CD14-positive monocyte (primary cell): ENCODE data around the gene FAF1. TPM values are rescaled to one million over a fixed set of nuclear protein-coding genes. Genes with fewer than 3 reads are reported as not detected.

Experiments
- DNase-seq, 3 donors: peaks; one replicate each; pipeline ENCODE4 v3.0.0-alpha.2; 2011 to 2022
- H2AFZ ChIP-seq: 2 replicates; pipeline ENCODE4 v1.6.0; 2012; ENCODE audit warnings: mild to moderate bottlenecking, low read depth, low read length, inconsistent platforms; ENCODE audit not compliant: insufficient read depth, poor library complexity, severe bottlenecking
- H3K27ac ChIP-seq, 2 donors: 1 replicate in 1 of 2; 2 replicates in 1 of 2; pipeline ENCODE4 v1.5.1; 2012 to 2013; ENCODE audit warnings: low read length in 2 of 2, control low read depth in 1 of 2, inconsistent platforms in 1 of 2, low read depth in 1 of 2, mild to moderate bottlenecking in 1 of 2
- H3K27me3 ChIP-seq, 2 donors: one replicate each; pipeline versions ENCODE4 v1.6.0 to v1.6.1; 2011 to 2013; ENCODE audit warnings: low read length in 2 of 2; ENCODE audit not compliant: control insufficient read depth in 2 of 2, insufficient read depth in 2 of 2
- H3K36me3 ChIP-seq, 2 donors: replicated peaks in 1 of 2; 1 replicate in 1 of 2; 2 replicates in 1 of 2; pipeline versions ENCODE4 v1.5.1 to v1.6.1; 2012 to 2013; ENCODE audit warnings: low read length in 2 of 2, control low read depth in 1 of 2, inconsistent platforms in 1 of 2, mild to moderate bottlenecking in 1 of 2; ENCODE audit not compliant: insufficient read depth in 2 of 2, control insufficient read depth in 1 of 2
- H3K4me1 ChIP-seq, 2 donors: 1 replicate in 1 of 2; 2 replicates in 1 of 2; pipeline versions ENCODE4 v1.5.1 to v1.6.1; 2012 to 2013; ENCODE audit warnings: low read length in 2 of 2, control low read depth in 1 of 2, inconsistent platforms in 1 of 2, mild to moderate bottlenecking in 1 of 2, moderate library complexity in 1 of 2; ENCODE audit not compliant: insufficient read depth in 2 of 2, control insufficient read depth in 1 of 2
- H3K4me2 ChIP-seq: replicated peaks from 2 replicates; pipeline ENCODE3; 2012; ENCODE audit warnings: low read length, moderate library complexity, mild to moderate bottlenecking; ENCODE audit not compliant: poor library complexity, severe bottlenecking; ENCODE audit errors: extremely low read depth
- H3K4me3 ChIP-seq, 3 experiments: fragments of 200-600 bp in 1 of 3; sonication (generic) in 1 of 3; replicated peaks in 1 of 3; 1 replicate in 2 of 3; 2 replicates in 1 of 3; pipeline ENCODE4 v1.5.1; 2011 to 2013; ENCODE audit warnings: low read length in 3 of 3, mild to moderate bottlenecking in 3 of 3, control low read depth in 2 of 3, low read depth in 2 of 3, inconsistent platforms in 1 of 3, moderate library complexity in 1 of 3
- H3K79me2 ChIP-seq: 2 replicates; pipeline ENCODE4 v1.6.0; 2012; ENCODE audit warnings: mild to moderate bottlenecking, control low read depth, inconsistent platforms, low read length, moderate library complexity; ENCODE audit not compliant: insufficient read depth
- H3K9ac ChIP-seq: 2 replicates; pipeline ENCODE4 v1.6.0; 2017; ENCODE audit warnings: low read length, mild to moderate bottlenecking; ENCODE audit not compliant: insufficient read depth, poor library complexity, severe bottlenecking
- H3K9me3 ChIP-seq, 2 donors: replicated peaks in 1 of 2; 1 replicate in 1 of 2; 2 replicates in 1 of 2; pipeline versions ENCODE4 v1.5.1 to v1.6.1; 2012 to 2013; ENCODE audit warnings: low read length in 2 of 2, control low read depth in 1 of 2; ENCODE audit not compliant: control insufficient read depth in 1 of 2, insufficient read depth in 1 of 2
- H4K20me1 ChIP-seq: 2 replicates; pipeline ENCODE4 v1.6.0; 2012; ENCODE audit warnings: mild to moderate bottlenecking, low read length, control low read depth, moderate library complexity; ENCODE audit not compliant: insufficient read depth
- H3K27ac Mint-ChIP-seq, 7 donors: one replicate each; pipeline ENCODE4 v1.8.0; 2020; ENCODE audit warnings: mild to moderate bottlenecking in 7 of 7, mixed read lengths in 7 of 7, moderate library complexity in 6 of 7, inconsistent platforms in 2 of 7
- H3K27me3 Mint-ChIP-seq, 3 donors: one replicate each; pipeline ENCODE4 v1.8.0; 2021 to 2022; ENCODE audit warnings: low read depth in 3 of 3, mild to moderate bottlenecking in 3 of 3, mixed read lengths in 3 of 3, moderate library complexity in 3 of 3, inconsistent platforms in 1 of 3
- H3K36me3 Mint-ChIP-seq, 2 donors: one replicate each; pipeline ENCODE4 v1.8.0; 2020; ENCODE audit warnings: mixed read lengths in 2 of 2, inconsistent platforms in 1 of 2, mild to moderate bottlenecking in 1 of 2
- H3K4me1 Mint-ChIP-seq: one replicate; pipeline ENCODE4 v1.8.0; 2020; ENCODE audit warnings: mild to moderate bottlenecking, mixed read lengths
- H3K4me3 Mint-ChIP-seq, 2 donors: one replicate each; pipeline ENCODE4 v1.8.0; 2020; ENCODE audit warnings: mild to moderate bottlenecking in 2 of 2, mixed read lengths in 2 of 2, moderate library complexity in 1 of 2
- H3K9me3 Mint-ChIP-seq, 7 donors: one replicate each; pipeline ENCODE4 v1.8.0; 2020 to 2022; ENCODE audit warnings: mixed read lengths in 7 of 7, mild to moderate bottlenecking in 6 of 7, moderate library complexity in 6 of 7, inconsistent platforms in 2 of 7
- CTCF ChIP-seq: fragments of 200-600 bp; IDR thresholded peaks from one replicate; pipeline ENCODE4 v1.8.0; 2022; ENCODE audit warnings: antibody characterized with exemption, mild to moderate bottlenecking
- WGBS: methylation state at CpG from one replicate; pipeline ENCODE4 v1.1.5; 2013; ENCODE audit warnings: missing lambda C conversion rate; ENCODE audit not compliant: insufficient coverage; 5-methylcytosine and 5-hydroxymethylcytosine counted together
- intact Hi-C, 2 donors: fragments of 100-400 bp; cut with micrococcal nuclease; formaldehyde crosslinking; loops; one replicate each; pipeline versions ENCODE4 v1.15.0 to v1.15.1; 2023
- polyA plus RNA-seq, 3 donors: library from polyadenylated mRNA; depleted of rRNA in 1 of 3; unstranded in 2 of 3; stranded (reverse) in 1 of 3; fragments of 300-500 nt in 2 of 3; fragments of >200 nt in 1 of 3; fragmentation: Illumina TruSeq in 2 of 3; gene quantifications; 1 replicate in 2 of 3; 2 replicates in 1 of 3; pipeline ENCODE4 v1.2.3, GENCODE V29; 2012 to 2021

FAF1 gene
- polyA plus RNA-seq, 3 donors: 11.4 to 29.6 (median 16.9) TPM

GRCh38 chr1:50620680-50621329 is 339.3 kb downstream of the FAF1 start:
- H3K36me3 Mint-ChIP-seq: peaks cover 9 to 17% of the 10 kb centered on the region in 2 donors
- no CpG with 5 or more reads among the region's 6 CpGs for WGBS
- peaks cover 0 to 15% of the 10 kb centered on the region in 2 donors for H3K9me3 ChIP-seq
- H3K27ac ChIP-seq: no peak overlapping the region
- H3K4me1 Mint-ChIP-seq: peaks cover 2% of the 10 kb centered on the region
- no peak overlapping the region for H3K9ac ChIP-seq
- DNase-seq: no peak
- H3K79me2 ChIP-seq: no peaks in the 10 kb centered on the region
- no peak for TF ChIP-seq CTCF
- H3K4me3 ChIP-seq: no peak overlapping the region
- H3K9me3 Mint-ChIP-seq: peaks cover 3 to 23% (median 17%) of the 10 kb centered on the region in 7 donors
- intact Hi-C loops: no loop called here
- no peaks in the 10 kb centered on the region for H3K36me3 ChIP-seq
- no peak overlapping the region for H3K4me3 Mint-ChIP-seq
- H3K27me3 Mint-ChIP-seq: no peaks in the 10 kb centered on the region
- H3K27me3 ChIP-seq: no peaks in the 10 kb centered on the region
- no peaks in the 10 kb centered on the region for H4K20me1 ChIP-seq
- H3K4me1 ChIP-seq: no peaks in the 10 kb centered on the region
- H3K27ac Mint-ChIP-seq: no peak overlapping the region
- H2AFZ ChIP-seq: no peak overlapping the region
- H3K4me2 ChIP-seq: no peak overlapping the region

- H3K4me3 ChIP-seq: no peak overlapping the region
- Mint-ChIP-seq H3K27ac (no peak overlapping the region), H3K4me1 (no peaks in the 10 kb centered on the region), H3K36me3 (peaks cover 6 to 7% of the 10 kb centered on the region in 2 donors), H3K27me3 (no peaks in the 10 kb centered on the region), H3K9me3 (peaks cover under 1 to 11% (median 6%) of the 10 kb centered on the region in 7 donors), H3K4me3 (no peak overlapping the region)
- peaks cover 0 to 5% of the 10 kb centered on the region in 2 donors for H3K9me3 ChIP-seq
- no CpG with 5 or more reads among the region's 2 CpGs for WGBS
- no peak overlapping the region for H3K9ac ChIP-seq
- no peak for TF ChIP-seq CTCF
- intact Hi-C loops: no loop called here
- H3K4me1 ChIP-seq: no peaks in the 10 kb centered on the region
- H3K4me2 ChIP-seq: no peak overlapping the region
- H3K36me3 ChIP-seq: no peaks in the 10 kb centered on the region
- no peaks in the 10 kb centered on the region for H4K20me1 ChIP-seq
- H2AFZ ChIP-seq: no peak overlapping the region
- DNase-seq: no peak
- H3K27ac ChIP-seq: no peak overlapping the region
- H3K27me3 ChIP-seq: no peaks in the 10 kb centered on the region
- H3K79me2 ChIP-seq: no peaks in the 10 kb centered on the region
Measured at GRCh38 chr1:50615036-50615750, 344.9 kb downstream of the FAF1 start.
